GM18519 (cell line): Measurements from ENCODE around the gene DNAJC15.

ENCODE experiments used
- ATAC-seq: cut with Tn5 transposase; IDR thresholded peaks from one replicate; pipeline ENCODE4 v1.9.1; 2021; ENCODE audit warnings: mild to moderate bottlenecking, moderate library complexity; ENCODE audit not compliant: unreplicated experiment, low FRiP score

DNAJC15 gene

GRCh38 chr13:43145534-43146196 is 122.3 kb downstream of the DNAJC15 start:
- ATAC-seq, result no peak

- ATAC-seq, result no peak
Observed at GRCh38 chr13:43146400-43146799, 123.0 kb downstream of the DNAJC15 start.

GRCh38 chr13:43150369-43151207 is 127.2 kb downstream of the DNAJC15 start:
- no peak for ATAC-seq

- no peak for ATAC-seq
Observed at GRCh38 chr13:43153436-43154090, 130.2 kb downstream of the DNAJC15 start.

- no peak for ATAC-seq
Observed at GRCh38 chr13:43154156-43154651, 130.8 kb downstream of the DNAJC15 start.

GRCh38 chr13:43154839-43155238 is 131.5 kb downstream of the DNAJC15 start:
- ATAC-seq, result no peak

GRCh38 chr13:43156916-43157315 is 133.5 kb downstream of the DNAJC15 start:
- no peak for ATAC-seq

- ATAC-seq, result no peak
Observed at GRCh38 chr13:43157796-43158195, 134.4 kb downstream of the DNAJC15 start.

- no peak for ATAC-seq
Observed at GRCh38 chr13:43158516-43158915, 135.1 kb downstream of the DNAJC15 start.

GRCh38 chr13:43159026-43159461 is 135.7 kb downstream of the DNAJC15 start:
- no peak for ATAC-seq
